Peyer's patch (tissue), 4 donors: ENCODE data around the gene CCDC85C.

Experiments
- POLR2A ChIP-seq, 2 donors: fragments of 450-650 bp; IDR thresholded peaks; one replicate each; pipeline ENCODE4 v1.5.1; 2017; ENCODE audit warnings: antibody characterized with exemption in 2 of 2, mild to moderate bottlenecking in 2 of 2, moderate library complexity in 2 of 2
- TF ChIP-seq, protein P1 (sequence below), 6 experiments: fragments of 450-650 bp in 4 of 6; fragments of 200-600 bp in 2 of 6; sonication (generic) in 1 of 6; IDR thresholded peaks; one replicate each; pipeline ENCODE4 v1.5.1; 2017 to 2019; ENCODE audit warnings: antibody characterized with exemption in 6 of 6, mild to moderate bottlenecking in 3 of 6, moderate library complexity in 1 of 6

DNA sequence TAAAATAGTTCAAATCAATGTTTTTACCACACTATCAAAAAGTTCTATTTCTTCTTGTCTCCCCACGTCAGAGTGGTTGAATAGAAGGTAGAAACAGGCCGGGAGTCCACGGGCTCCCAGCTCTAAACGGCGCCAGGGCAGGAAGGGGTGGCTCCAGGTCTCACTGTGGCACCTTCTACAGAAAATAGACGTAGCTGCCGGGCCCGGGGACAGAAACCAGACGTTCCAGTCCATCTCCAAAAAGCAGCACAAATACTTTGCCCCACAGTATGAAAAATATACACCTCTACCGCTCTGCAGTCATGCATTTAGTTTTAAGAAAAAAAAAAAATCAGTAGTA lies 91.9 kb downstream of the CCDC85C start:
- TF ChIP-seq, protein P1, sequence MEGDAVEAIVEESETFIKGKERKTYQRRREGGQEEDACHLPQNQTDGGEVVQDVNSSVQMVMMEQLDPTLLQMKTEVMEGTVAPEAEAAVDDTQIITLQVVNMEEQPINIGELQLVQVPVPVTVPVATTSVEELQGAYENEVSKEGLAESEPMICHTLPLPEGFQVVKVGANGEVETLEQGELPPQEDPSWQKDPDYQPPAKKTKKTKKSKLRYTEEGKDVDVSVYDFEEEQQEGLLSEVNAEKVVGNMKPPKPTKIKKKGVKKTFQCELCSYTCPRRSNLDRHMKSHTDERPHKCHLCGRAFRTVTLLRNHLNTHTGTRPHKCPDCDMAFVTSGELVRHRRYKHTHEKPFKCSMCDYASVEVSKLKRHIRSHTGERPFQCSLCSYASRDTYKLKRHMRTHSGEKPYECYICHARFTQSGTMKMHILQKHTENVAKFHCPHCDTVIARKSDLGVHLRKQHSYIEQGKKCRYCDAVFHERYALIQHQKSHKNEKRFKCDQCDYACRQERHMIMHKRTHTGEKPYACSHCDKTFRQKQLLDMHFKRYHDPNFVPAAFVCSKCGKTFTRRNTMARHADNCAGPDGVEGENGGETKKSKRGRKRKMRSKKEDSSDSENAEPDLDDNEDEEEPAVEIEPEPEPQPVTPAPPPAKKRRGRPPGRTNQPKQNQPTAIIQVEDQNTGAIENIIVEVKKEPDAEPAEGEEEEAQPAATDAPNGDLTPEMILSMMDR (IDR thresholded peaks at IDR 0.05), result no peak
- TF ChIP-seq POLR2A (IDR thresholded peaks at IDR 0.05), result no peak
